GM19395 (cell line): Measurements from ENCODE around the gene TJP3.

ENCODE experiments used
- ATAC-seq: cut with Tn5 transposase; IDR thresholded peaks from one replicate; pipeline ENCODE4 v1.9.1; 2021; ENCODE audit warnings: mild to moderate bottlenecking, moderate library complexity; ENCODE audit not compliant: unreplicated experiment

The TJP3 gene

DNA sequence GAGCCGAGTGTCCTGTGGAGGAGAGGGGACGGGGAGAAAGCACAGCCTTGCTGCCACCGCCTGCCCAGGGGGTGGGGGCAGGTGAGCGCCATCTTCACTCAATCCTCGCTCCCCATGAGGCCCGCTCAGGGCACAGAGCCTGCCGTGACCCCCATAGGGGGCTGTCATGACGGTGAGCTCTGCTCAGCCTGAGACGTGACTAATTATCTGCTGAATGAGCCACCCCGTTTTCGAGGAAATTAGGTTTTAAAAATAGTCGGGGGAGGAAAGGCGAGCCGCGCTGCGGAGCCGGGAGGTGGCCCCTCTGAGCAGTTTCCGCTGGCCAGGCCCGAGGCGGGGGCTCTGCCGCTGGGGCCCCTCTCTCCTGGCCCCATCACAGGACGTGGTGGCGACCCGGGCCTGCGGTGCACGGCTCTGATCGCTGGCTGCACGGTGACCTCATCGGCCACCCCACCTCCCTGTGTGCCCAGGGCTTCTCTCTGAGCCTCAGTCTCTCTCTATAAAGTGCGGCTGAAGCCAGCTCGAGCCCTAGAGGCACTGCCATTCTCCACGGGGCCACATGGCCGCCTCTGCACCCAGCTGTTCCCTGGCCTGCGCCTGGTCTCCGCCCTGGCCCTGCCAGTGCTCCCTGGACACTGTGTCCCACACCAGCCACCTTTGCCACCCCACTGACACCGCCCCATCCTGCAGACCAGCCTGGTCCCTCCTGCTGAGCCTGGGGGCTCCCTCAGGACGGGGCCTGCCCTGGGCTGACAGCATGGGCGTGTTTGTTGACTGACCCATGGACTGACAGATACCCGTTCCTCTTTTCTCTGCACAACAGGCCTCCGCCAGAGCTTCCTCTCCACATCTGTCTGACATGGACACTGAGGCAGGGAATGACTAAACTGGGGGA, 36.3 kb upstream of the TJP3 start:
- no peak for ATAC-seq

GRCh38 chr19:3672575-3672948, 35.6 kb upstream of the TJP3 start:
- ATAC-seq = no peak

DNA sequence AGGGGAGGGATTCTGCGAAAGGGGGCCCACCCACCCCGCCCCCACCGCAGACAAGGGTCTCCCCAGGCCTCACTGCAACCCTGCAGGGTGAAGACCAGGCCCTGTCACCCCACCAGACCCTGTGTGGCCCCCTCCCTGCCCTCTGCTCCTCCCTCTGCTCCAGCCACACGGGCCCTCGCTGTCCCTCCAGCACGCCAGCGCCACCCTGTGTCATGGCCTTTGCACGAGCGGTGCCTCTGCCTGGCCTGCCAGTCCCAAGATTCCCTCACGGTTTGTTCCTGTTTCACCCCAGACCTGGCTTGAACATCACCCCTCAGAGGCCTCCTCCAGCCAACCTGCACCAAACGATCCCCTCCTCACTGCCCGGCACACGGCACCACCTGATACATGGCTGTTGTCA, 35.2 kb upstream of the TJP3 start:
- ATAC-seq = no peak

DNA sequence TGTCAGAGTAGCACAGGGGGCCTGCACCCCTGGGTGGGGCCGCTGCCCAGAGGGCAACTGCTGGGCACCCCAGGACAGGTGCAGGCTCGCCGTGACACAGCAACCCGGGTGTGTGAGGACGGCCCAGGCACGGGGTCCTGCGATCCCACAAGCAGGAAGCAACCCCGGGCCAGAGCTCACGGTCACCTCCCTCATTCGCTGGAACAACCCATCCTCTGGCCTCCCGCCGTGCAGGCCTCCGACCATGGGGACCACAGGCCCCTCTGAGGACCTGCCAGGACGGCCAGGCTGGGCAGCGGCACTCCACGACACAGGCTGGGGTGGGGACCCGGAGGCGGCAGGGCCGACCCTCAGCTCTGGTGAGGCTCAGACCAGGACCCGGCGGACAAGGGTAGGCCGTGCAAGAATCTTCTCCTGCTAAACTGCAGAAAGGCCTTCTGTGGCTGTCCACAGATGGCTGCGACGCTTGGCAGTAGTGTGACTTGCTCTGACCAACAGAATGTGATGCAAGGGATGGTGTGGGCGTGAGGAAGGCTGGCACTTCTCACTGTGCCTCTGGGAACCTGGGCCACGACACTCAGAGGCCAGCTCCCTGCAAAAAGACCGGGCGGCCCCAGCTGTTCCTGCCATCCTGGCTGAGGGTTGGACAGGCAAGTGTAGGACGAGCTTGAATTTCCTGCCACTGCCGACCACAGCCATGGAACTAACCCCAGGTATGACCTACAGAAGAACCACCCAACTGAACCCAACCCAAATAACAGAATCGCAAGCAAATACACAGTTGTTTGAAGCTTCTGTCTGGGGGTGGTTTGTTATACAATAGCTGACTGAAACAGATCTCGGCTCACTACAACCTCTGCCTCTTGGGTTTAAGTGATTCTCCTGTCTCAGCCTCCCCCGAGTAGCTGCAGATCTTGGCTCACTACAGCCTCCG, 34.4 kb upstream of the TJP3 start:
- no peak for ATAC-seq

DNA sequence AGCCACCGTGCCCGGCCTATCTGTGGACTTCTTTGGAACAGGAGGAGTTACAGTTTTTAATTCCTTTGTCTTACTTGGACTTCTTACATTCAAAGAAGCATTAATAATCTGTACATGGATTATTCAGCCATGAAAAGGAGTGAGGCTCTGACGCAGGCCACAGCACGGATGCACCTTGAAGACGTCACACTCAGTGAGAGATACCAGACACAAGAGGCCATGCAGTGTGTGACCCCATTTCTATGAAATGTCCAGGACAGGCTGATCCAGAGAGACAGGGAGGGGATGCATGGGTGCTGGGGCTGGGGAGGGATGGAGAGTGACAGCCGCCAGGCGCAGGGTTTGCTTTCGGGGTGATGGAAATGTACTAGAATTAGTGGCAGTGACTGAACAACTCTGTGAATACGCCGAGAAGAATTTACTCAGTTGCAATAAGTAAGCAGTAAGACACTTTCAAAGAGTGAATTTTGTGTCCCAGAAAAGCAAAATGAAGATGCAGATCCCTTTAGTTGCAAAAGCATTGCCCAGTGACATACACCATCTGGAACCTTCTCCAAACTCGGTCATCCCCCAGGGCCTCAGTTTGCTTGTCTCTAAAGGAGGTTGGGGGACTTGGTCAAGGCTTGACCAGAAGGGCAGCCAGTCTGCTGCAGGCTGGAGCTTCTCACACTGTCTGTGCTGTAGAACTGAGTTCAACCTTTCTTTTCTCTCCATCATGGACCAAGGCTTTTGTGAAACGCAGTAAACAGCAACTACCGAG, 33.2 kb upstream of the TJP3 start:
- no peak for ATAC-seq

- no peak for ATAC-seq
Measured at GRCh38 chr19:3678188-3678587, 30.0 kb upstream of the TJP3 start.

DNA sequence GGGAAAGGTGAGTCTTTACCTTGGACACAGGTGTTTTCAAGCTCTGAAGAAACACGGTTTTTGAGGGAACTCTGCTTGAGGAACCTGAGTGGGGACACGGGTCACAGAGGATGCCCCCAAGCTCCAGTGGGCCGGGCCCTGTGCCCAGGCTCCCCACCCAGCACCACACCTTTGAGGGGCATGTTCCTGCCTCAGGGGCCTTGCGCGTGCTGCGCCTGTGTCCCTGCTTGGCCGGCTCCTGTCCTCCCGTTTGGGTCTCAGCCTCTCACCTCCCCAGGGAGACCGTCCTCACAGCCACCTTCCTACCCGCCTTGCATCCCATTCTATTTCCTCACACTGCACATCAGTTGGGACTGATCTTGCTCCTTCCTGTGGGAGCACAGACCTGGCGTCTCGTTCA, 29.0 kb upstream of the TJP3 start:
- ATAC-seq = no peak

- no peak for ATAC-seq
Measured at GRCh38 chr19:3679581-3679980, 28.6 kb upstream of the TJP3 start.

GRCh38 chr19:3680939-3681338, 27.2 kb upstream of the TJP3 start:
- no peak for ATAC-seq

DNA sequence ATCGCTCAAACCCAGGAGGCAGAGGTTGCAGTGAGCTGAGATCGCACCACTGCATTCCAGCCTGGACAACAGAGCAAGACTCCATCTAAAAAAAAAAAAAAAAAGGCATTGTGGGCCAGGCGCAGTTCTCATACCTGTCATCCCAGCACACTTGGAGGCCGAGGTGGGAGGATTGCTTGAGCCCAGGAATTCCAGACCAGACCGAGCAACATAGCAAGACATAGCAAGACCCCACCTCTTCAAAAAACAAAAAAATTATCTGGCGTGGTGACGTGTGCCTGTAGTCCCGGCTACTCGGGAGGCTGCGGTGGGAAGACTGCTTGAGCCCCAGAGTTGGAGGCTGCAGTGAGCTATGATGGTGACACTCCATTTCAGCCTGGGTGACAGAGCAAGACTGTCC, 25.9 kb upstream of the TJP3 start:
- ATAC-seq = no peak

DNA sequence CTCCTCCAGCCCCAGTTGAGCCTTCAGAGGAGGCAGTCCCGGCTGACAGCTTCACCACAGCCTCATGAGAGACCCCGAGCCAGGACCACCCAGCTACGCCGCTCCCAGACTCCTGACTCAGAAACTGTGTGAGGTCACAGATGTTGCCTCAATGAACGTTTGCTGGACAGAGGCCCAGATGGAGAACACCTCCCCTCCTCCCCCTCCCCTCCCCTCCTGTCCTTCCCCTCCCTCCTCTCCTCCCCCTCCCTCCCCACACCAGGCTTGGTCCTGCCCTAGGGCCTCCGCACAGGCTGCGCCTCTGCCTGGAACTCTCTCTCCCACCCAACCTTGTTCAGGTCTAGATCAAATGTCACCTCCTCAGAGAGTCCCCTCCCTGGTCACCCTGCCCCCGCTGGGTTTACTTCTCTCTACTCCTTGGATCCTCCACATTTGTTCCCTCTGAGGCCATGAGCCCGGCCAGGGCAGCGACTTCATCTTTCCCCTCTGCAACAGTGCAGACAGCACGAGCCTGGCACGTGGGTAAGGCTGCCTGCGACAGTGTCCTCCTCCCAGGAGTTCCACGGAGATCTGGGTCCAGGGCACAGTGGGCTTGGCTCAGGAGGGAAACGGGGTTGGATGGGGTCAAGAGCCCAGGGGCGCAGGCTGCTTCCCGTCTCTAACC, 25.3 kb upstream of the TJP3 start:
- no peak for ATAC-seq

DNA sequence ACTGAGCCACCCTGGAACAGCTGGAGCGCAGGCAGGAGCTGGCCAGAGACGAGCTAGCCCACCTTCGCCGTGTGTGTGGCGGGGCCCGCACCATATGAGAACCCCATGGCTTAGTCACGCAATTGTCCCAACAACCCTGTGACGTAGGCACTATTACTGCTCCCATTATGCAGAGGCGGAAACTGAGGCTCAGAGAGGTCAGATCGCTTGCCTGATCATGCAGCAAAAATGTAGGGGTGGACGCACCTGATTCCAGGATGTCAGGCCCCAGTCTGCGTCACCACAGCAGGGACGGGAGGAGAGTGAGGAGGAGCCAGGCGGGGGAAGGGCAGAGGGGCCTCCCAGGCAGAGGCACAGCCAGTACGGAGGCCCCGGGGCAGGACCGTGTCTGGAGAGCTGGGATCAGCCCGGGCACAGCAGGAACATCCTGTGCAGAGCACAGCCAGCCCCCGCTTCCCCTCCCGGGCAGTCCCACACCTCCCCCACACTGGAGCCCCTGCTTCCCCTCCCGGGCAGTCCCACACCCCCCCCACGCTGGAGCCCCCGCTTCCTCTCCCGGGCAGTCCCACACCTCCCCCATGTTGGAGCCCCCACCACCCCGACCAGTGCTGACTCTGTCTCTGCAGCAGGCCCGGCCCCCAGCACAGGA, 24.7 kb upstream of the TJP3 start:
- no peak for ATAC-seq

DNA sequence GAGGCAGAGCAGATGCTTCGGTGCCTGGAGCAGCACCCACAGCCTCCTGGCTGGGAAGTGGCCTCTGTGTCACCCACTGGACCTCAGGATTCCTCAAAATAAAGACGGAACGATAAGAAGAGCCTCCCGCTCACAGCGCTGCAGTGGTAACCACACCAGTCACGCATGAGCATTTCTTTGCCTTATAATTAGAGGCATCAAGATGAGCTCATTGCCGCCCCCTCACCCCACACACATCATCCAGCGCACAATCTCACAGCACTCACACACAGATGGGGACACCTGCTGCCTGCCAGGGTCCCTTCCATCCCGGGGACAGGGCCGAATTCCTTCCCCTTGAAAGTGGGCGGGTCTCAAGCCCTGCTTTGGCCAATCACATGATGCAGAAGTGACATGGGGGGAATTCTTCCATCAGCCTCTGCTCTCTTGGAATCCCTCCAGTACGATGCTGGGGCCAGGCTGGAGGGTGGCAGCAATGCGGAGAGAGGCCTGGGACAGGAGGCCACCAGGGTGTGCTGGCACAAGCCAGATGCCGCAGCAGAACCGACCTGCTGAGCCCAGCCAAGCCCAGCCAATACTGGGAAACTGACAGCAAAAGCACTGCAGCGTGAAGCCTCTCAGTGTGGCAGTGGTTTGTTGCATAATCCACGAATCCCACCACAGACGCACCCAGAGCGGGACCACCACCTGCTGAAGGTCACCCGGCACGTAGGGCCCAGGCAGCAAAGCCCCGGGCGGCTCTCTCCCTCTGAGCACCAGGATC, 23.9 kb upstream of the TJP3 start:
- no peak for ATAC-seq

GRCh38 chr19:3684817-3685410, 23.3 kb upstream of the TJP3 start:
- ATAC-seq = no peak

DNA sequence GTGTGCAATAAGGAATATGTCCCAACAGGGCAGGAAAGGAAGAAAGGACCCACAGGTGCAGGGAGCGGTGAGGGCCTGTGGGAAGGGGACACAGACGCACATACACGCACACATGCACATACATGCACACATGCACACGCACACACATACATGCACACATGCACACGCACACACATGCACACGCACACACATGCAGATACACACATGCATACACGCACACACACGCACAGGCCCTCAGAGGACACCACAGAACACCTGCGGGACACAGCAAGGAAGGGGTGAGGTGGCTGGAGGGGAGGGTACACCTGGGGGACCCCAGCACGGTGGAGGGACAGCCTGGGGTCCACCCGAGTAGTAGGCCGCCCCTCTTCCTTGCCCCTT, 20.8 kb upstream of the TJP3 start:
- ATAC-seq = no peak

- ATAC-seq = no peak
Measured at GRCh38 chr19:3687774-3688706, 20.1 kb upstream of the TJP3 start.

- no peak for ATAC-seq
Measured at GRCh38 chr19:3690551-3691371, 17.4 kb upstream of the TJP3 start.
